Loucy (cell line): Measurements from ENCODE around the gene ARCN1.
"Not testable (repeated sequence)": the region's sequence is repeated elsewhere in the genome, so short reads cannot be mapped to it uniquely, and the experiment has no call there.

Source experiments
- H2AFZ ChIP-seq: fragments of 200-600 bp; sonication (generic); 2 replicates; pipeline ENCODE4 v1.6.0; 2016; ENCODE audit warnings: antibody characterized with exemption, mild to moderate bottlenecking, low read length, moderate library complexity
- H3F3A ChIP-seq: fragments of 200-600 bp; 2 replicates; pipeline ENCODE4 v1.6.0; 2016; ENCODE audit warnings: antibody characterized with exemption, low read depth, mild to moderate bottlenecking
- H3K27me3 ChIP-seq: fragments of 200-600 bp; sonication (generic); 2 replicates; pipeline ENCODE4 v1.6.1; 2014; ENCODE audit warnings: low read length, mild to moderate bottlenecking; ENCODE audit not compliant: insufficient read depth, poor library complexity, severe bottlenecking
- H3K36me3 ChIP-seq: fragments of 200-600 bp; sonication (generic); 2 replicates; pipeline ENCODE4 v1.6.1; 2016; ENCODE audit warnings: low read length; ENCODE audit not compliant: insufficient read depth
- H3K4me1 ChIP-seq: fragments of 200-600 bp; sonication (generic); 2 replicates; pipeline ENCODE4 v1.5.1; 2014; ENCODE audit warnings: low read length, mild to moderate bottlenecking; ENCODE audit not compliant: insufficient read depth, poor library complexity, severe bottlenecking
- H3K4me2 ChIP-seq: fragments of 200-600 bp; sonication (generic); 2 replicates; pipeline ENCODE4 v1.6.0; 2014; ENCODE audit warnings: antibody characterized with exemption, low read length, low read depth, mild to moderate bottlenecking; ENCODE audit not compliant: poor library complexity, severe bottlenecking
- H3K4me3 ChIP-seq: fragments of 200-600 bp; sonication (generic); 2 replicates; pipeline ENCODE4 v1.5.1; 2014; ENCODE audit warnings: low read length, mild to moderate bottlenecking, mixed read lengths; ENCODE audit not compliant: poor library complexity, severe bottlenecking
- H3K79me2 ChIP-seq: fragments of 200-600 bp; sonication (generic); 2 replicates; pipeline ENCODE4 v1.6.1; 2014; ENCODE audit warnings: low read length; ENCODE audit not compliant: insufficient read depth
- H3K9ac ChIP-seq: fragments of 200-600 bp; sonication (generic); 2 replicates; pipeline ENCODE4 v1.6.0; 2014; ENCODE audit warnings: mild to moderate bottlenecking, low read depth, low read length, moderate library complexity; ENCODE audit not compliant: poor library complexity, severe bottlenecking
- H3K9me2 ChIP-seq: fragments of 200-600 bp; sonication (generic); replicated peaks from 2 replicates; pipeline ENCODE4 v1.6.1; 2016; ENCODE audit warnings: low read depth, low read length, mixed read lengths
- H3K9me3 ChIP-seq: fragments of 200-600 bp; sonication (generic); 2 replicates; pipeline ENCODE4 v1.6.1; 2014; ENCODE audit warnings: mild to moderate bottlenecking, antibody characterized with exemption, low read length, low read depth; ENCODE audit not compliant: insufficient read depth
- H4K20me1 ChIP-seq: fragments of 200-600 bp; sonication (generic); 2 replicates; pipeline ENCODE4 v1.6.0; 2014; ENCODE audit warnings: antibody characterized with exemption, low read length, mild to moderate bottlenecking; ENCODE audit not compliant: insufficient read depth, poor library complexity, severe bottlenecking
- EZH2phosphoT487 ChIP-seq: fragments of 200-600 bp; IDR thresholded peaks from 2 replicates; pipeline ENCODE4 v1.6.1; 2018; ENCODE audit warnings: antibody characterized with exemption, mild to moderate bottlenecking, moderate library complexity, borderline replicate concordance
- TF ChIP-seq, protein P1 (sequence below): fragments of 200-600 bp; sonication (generic); conservative IDR thresholded peaks from 2 replicates; pipeline ENCODE4 v1.5.1; 2014; ENCODE audit warnings: mild to moderate bottlenecking, antibody characterized with exemption, low read length

Gene ARCN1

DNA sequence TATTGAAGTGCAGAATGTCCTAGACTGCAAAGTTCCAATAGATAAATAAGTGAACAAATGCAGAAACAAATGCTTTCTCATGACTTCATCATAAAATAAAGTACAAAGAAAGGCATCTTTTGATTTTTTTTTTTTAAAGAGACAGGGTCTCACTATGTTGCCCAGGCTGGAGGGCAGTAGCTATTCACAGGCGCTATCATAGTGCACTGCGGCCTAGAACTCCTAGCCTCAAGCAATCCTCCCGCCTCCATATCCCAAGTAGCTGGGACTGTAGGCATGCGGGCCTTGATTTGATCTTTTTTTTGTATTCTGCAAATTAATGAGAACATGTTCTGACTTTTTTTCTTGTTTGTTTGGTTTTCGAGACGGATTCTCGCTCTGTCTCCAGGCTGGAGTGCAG is 2.4 kb downstream of the ARCN1 start:
- H3K9me2 ChIP-seq: no peaks in the 10 kb centered on the region
- no peaks in the 10 kb centered on the region for H3F3A ChIP-seq
- peak overlapping the region; percentile 85 for H3K4me2 ChIP-seq
- H3K9me3 ChIP-seq: no peaks in the 10 kb centered on the region
- H3K79me2 ChIP-seq: peaks cover 71% of the 10 kb centered on the region
- H4K20me1 ChIP-seq: peaks cover 62% of the 10 kb centered on the region
- H3K27me3 ChIP-seq: no peaks in the 10 kb centered on the region
- peaks cover 39% of the 10 kb centered on the region for H3K4me1 ChIP-seq
- no peak overlapping the region for H3K9ac ChIP-seq
- peak overlapping the region; percentile 84 for H3K4me3 ChIP-seq
- H3K36me3 ChIP-seq: no peaks in the 10 kb centered on the region
- no peak overlapping the region for H2AFZ ChIP-seq
- TF ChIP-seq, protein P1, sequence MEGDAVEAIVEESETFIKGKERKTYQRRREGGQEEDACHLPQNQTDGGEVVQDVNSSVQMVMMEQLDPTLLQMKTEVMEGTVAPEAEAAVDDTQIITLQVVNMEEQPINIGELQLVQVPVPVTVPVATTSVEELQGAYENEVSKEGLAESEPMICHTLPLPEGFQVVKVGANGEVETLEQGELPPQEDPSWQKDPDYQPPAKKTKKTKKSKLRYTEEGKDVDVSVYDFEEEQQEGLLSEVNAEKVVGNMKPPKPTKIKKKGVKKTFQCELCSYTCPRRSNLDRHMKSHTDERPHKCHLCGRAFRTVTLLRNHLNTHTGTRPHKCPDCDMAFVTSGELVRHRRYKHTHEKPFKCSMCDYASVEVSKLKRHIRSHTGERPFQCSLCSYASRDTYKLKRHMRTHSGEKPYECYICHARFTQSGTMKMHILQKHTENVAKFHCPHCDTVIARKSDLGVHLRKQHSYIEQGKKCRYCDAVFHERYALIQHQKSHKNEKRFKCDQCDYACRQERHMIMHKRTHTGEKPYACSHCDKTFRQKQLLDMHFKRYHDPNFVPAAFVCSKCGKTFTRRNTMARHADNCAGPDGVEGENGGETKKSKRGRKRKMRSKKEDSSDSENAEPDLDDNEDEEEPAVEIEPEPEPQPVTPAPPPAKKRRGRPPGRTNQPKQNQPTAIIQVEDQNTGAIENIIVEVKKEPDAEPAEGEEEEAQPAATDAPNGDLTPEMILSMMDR: no peak
- no peak for TF ChIP-seq EZH2phosphoT487

DNA sequence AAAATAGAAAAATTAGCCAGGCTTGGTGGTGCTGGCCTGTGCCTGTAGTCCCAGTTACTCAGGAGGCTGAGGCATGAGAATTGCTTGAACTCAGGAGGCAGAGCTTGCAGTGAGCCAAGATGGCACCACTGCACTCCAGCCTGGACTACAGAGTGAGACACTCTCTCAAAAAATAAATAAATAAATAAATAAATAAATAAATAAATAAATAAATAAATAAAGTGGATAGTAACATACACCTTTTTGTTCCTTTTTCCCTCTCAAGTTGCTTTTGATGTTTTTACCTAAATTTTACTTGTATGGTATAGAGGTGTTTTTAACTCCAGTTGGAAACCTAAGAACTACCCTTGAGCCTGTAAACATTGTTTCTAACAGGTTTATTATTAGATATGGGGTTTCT is 5.8 kb downstream of the ARCN1 start:
- Histone ChIP-seq H3K4me1 (peaks cover 33% of the 10 kb centered on the region), H3K79me2 (peaks cover 83% of the 10 kb centered on the region), H3K36me3 (peaks cover 14% of the 10 kb centered on the region; the same call in 1 of the 2 replicates), H3K4me2 (peak overlapping the region; percentile 85), H4K20me1 (peaks cover 69% of the 10 kb centered on the region)
- H3F3A ChIP-seq, H3K9ac ChIP-seq, H2AFZ ChIP-seq, H3K9me2 ChIP-seq, H3K9me3 ChIP-seq, H3K27me3 ChIP-seq, H3K4me3 ChIP-seq: not testable (repeated sequence)

DNA sequence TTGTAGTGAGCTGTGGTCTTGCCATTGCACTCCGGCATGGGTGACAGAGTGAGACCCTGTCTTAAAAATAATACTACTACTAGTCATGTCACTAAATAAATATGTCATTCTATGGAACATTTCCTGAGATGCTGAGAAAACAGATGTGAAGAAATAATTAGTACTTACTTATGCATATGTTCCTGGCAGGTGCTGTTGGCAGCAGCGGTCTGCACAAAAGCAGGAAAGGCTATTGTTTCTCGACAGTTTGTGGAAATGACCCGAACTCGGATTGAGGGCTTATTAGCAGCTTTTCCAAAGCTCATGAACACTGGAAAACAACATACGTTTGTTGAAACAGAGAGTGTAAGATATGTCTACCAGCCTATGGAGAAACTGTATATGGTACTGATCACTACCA is 8.8 kb downstream of the ARCN1 start:
- no peak overlapping the region for H3K9ac ChIP-seq
- no peak overlapping the region for H2AFZ ChIP-seq
- H3K9me3 ChIP-seq: no peaks in the 10 kb centered on the region
- TF ChIP-seq, protein P1: no peak
- TF ChIP-seq EZH2phosphoT487: no peak
- H4K20me1 ChIP-seq: peaks cover 39% of the 10 kb centered on the region
- peaks cover 53% of the 10 kb centered on the region for H3K79me2 ChIP-seq
- H3K9me2 ChIP-seq: no peaks in the 10 kb centered on the region
- peaks cover 40% of the 10 kb centered on the region; the same call in 1 of the 2 replicates for H3K36me3 ChIP-seq
- H3F3A ChIP-seq: 0 out of 2 replicates have a peak, but pooled peaks cover 3% of the 10 kb centered on the region
- H3K4me2 ChIP-seq: no peak overlapping the region
- H3K27me3 ChIP-seq: no peaks in the 10 kb centered on the region
- peaks cover 5% of the 10 kb centered on the region for H3K4me1 ChIP-seq
- H3K4me3 ChIP-seq: no peak overlapping the region

DNA sequence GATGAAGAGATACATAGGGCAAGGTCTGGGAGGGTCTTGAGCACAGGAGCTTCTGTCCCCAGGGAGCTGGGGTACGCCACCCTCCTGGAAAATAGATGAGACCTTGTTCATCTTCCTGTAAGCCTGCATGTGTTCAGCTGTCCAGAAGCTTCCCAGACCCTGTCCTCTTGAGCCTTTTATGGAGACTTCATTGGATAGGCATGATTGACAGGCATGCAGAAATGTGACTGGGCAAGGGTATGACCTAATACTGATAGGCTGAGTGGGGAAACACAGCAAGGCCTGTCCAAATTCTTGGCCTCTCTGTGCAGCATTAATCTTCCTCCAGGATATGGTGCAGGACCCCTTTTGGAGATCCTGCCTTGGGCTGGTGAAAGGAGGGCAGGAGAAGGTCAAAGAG is 15.7 kb downstream of the ARCN1 start:
- H3K4me3 ChIP-seq: no peak overlapping the region
- H3K4me1 ChIP-seq: no peaks in the 10 kb centered on the region
- no peaks in the 10 kb centered on the region for H3K27me3 ChIP-seq
- H3F3A ChIP-seq: no peaks in the 10 kb centered on the region
- H3K4me2 ChIP-seq: no peak overlapping the region
- peaks cover 89% of the 10 kb centered on the region; the same call in 1 of the 2 replicates for H3K36me3 ChIP-seq
- no peak for TF ChIP-seq EZH2phosphoT487
- TF ChIP-seq, protein P1: no peak
- no peaks in the 10 kb centered on the region for H3K9me3 ChIP-seq
- H3K9me2 ChIP-seq: no peaks in the 10 kb centered on the region
- no peak overlapping the region for H3K9ac ChIP-seq
- no peak overlapping the region for H2AFZ ChIP-seq
- H4K20me1 ChIP-seq: no peaks in the 10 kb centered on the region
- no peaks in the 10 kb centered on the region for H3K79me2 ChIP-seq
